ENCODE data around the gene RAPGEF5. TPM values are rescaled to one million over a fixed set of nuclear protein-coding genes. Genes with fewer than 3 reads are reported as not detected.

The RAPGEF5 gene
- polyA plus RNA-seq, 1 of the 3 experiments (the other 2 are of a cell fraction), result 1.2 TPM

DNA sequence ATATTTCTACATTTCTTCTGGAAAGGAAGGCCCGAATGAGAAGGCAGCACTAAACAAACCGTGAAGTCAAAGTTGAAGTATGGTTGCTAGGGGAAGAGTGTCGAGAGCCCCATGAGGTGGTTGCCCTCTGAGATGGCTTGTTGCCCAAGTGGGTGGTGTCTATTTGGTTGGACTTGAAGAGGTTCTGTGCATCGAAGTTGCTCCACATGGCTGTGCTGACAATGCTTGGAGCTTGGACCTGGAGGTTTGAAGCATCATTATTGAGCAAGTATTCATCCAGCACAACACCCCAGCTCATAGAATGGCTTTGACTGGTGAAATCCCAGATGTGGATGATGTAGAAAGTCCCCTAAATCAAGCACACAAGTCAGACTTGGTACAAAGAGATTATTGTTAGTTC, 246.1 kb downstream of the RAPGEF5 start:
- WGBS (ENCODE audit: low lambda C conversion rate), result 79% methylated on average over 4 of the region's 4 CpGs
- Histone ChIP-seq H3K36me3 (replicated peaks in 1 of 2; ENCODE audit: control insufficient read depth in 1 of 2, insufficient read depth in 2 of 2, low read length in 1 of 2) (no peaks in the 10 kb centered on the region), H3K9me2 (no peaks in the 10 kb centered on the region), H3F3A (replicated peaks; ENCODE audit: insufficient read depth) (no peaks in the 10 kb centered on the region), H3K27ac (ENCODE audit: low read depth in 2 of 2, low read length in 1 of 2) (no peak overlapping the region), H3K27me3 (ENCODE audit: insufficient read depth) (no peaks in the 10 kb centered on the region), H2AFZ (ENCODE audit: low read depth) (no peak overlapping the region), H3K4me1 (ENCODE audit: control insufficient read depth in 1 of 2, insufficient read depth in 2 of 2, low read depth in 1 of 2, low read length in 1 of 2) (peaks cover 0 to 7% of the 10 kb centered on the region in 2 experiments; a peak in 1 of 4 replicates), H3K9me3 (no peaks in the 10 kb centered on the region), H4K20me1 (ENCODE audit: insufficient read depth) (no peaks in the 10 kb centered on the region), H3K4me3 (ENCODE audit: low read depth in 2 of 2, low read length in 1 of 2) (no peak overlapping the region), H3K79me2 (ENCODE audit: insufficient read depth) (no peaks in the 10 kb centered on the region), H3K4me2 (no peak overlapping the region), H3K9ac (no peak overlapping the region)
- CTCF ChIA-PET, result interaction anchor here (0.8 to 9.6 kb wide), 47 partner anchors 10 to 390 kb away, joined by 3 to 203 read pairs (median 8); partner anchors contain the start of genes RAPGEF5 and STEAP1B
- DNase-seq, result no peak
- POLR2A ChIA-PET, result no interaction called here
- TF ChIP-seq POLR2AphosphoS5 (IDR thresholded peaks at IDR 0.05; ENCODE audit: low read depth, low read length), result no peak
- TF ChIP-seq JUND (IDR thresholded peaks at IDR 0.05), result no peak
- TF ChIP-seq NRF1 (IDR thresholded peaks at IDR 0.05; ENCODE audit: low read depth, low read length), result no peak
- TF ChIP-seq EZH2phosphoT487 (IDR thresholded peaks at IDR 0.05; ENCODE audit: borderline replicate concordance, low read depth), result no peak
- no peak for TF ChIP-seq NFIC (IDR thresholded peaks at IDR 0.05; ENCODE audit: borderline replicate concordance)
- no peak for TF ChIP-seq RXRA (IDR thresholded peaks at IDR 0.05; ENCODE audit: borderline replicate concordance, low read depth)
- TF ChIP-seq MEF2A (IDR thresholded peaks at IDR 0.05; ENCODE audit: borderline replicate concordance, low read depth), result no peak

DNA sequence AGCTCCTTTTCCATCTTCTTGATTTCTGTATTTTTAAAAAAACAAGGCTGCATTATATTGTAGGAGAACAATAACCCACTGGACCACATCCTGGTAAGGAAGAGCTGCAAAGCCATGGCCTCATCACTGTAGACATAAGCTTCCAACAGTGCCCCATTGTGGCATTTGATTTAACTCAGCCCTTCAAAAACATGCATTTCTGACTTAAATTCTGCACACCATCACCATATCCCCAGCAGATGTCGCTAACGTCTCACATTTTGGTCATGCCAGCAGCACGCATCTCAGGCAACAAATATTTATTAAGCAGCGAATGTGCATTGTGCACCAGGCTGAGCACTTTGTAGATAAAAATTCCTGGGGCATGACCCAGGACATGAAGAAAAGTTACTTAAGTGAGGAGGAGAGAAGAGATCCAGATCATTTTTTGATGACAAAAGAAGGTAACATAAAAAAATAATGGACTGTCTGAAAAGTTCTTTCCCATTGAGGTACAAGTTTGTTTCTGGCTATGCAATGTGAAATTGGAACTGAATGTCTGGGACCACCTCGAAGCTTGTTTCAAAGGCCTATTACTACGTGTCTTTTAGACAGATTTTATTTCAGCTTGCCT, 246.6 kb downstream of the RAPGEF5 start:
- CTCF ChIA-PET, result interaction anchor here (0.6 to 9.6 kb wide), 97 partner anchors 8 to 1339 kb away, joined by 3 to 203 read pairs (median 5); partner anchors contain the start of genes RAPGEF5 and STEAP1B
- H3K79me2 ChIP-seq (ENCODE audit: insufficient read depth), result no peaks in the 10 kb centered on the region
- no peaks in the 10 kb centered on the region for H3K9me2 ChIP-seq
- WGBS (ENCODE audit: low lambda C conversion rate), result 8% methylated on average over 6 of the region's 6 CpGs
- no peak overlapping the region for H2AFZ ChIP-seq (ENCODE audit: low read depth)
- H3K4me2 ChIP-seq, result no peak overlapping the region
- no peaks in the 10 kb centered on the region for H3K36me3 ChIP-seq (replicated peaks in 1 of 2; ENCODE audit: control insufficient read depth in 1 of 2, insufficient read depth in 2 of 2, low read length in 1 of 2)
- no peaks in the 10 kb centered on the region for H3K27me3 ChIP-seq (ENCODE audit: insufficient read depth)
- POLR2A ChIA-PET, result no interaction called here
- no peaks in the 10 kb centered on the region for H4K20me1 ChIP-seq (ENCODE audit: insufficient read depth)
- H3K27ac ChIP-seq (ENCODE audit: low read depth in 2 of 2, low read length in 1 of 2), result no peak overlapping the region
- no peaks in the 10 kb centered on the region for H3K9me3 ChIP-seq
- DNase-seq, result peak; percentile 74
- peaks cover 0 to 7% of the 10 kb centered on the region in 2 experiments; a peak in 1 of 4 replicates for H3K4me1 ChIP-seq (ENCODE audit: control insufficient read depth in 1 of 2, insufficient read depth in 2 of 2, low read depth in 1 of 2, low read length in 1 of 2)
- TF ChIP-seq EZH2phosphoT487 (IDR thresholded peaks at IDR 0.05; ENCODE audit: borderline replicate concordance, low read depth) (no peak), NRF1 (IDR thresholded peaks at IDR 0.05; ENCODE audit: low read depth, low read length) (peak; percentile 26; the same call in 1 of the 2 replicates), NFIC (IDR thresholded peaks at IDR 0.05; ENCODE audit: borderline replicate concordance) (no peak), FOSL2 (IDR thresholded peaks at IDR 0.05; ENCODE audit: borderline replicate concordance, low read depth) (peak; percentile 5; the same call in 1 of the 2 replicates), ELF1 (IDR thresholded peaks at IDR 0.05) (no peak), TAF1 (IDR thresholded peaks at IDR 0.05; ENCODE audit: borderline replicate concordance, low read depth, low read length) (no peak), SMC3 (IDR thresholded peaks at IDR 0.05; ENCODE audit: low read depth, low read length) (peak; percentile 100), RAD21 (IDR thresholded peaks at IDR 0.05; ENCODE audit: low read length) (peak; percentile 100), JUND (IDR thresholded peaks at IDR 0.05) (no peak), RCOR1 (IDR thresholded peaks at IDR 0.05; ENCODE audit: low read length) (peak; percentile 27; the same call in 1 of the 2 replicates), CHD2 (IDR thresholded peaks at IDR 0.05; ENCODE audit: low read length, partially characterized antibody) (peak; percentile 59), POLR2AphosphoS5 (IDR thresholded peaks at IDR 0.05; ENCODE audit: low read depth, low read length) (no peak)
- TF ChIP-seq, protein P1, sequence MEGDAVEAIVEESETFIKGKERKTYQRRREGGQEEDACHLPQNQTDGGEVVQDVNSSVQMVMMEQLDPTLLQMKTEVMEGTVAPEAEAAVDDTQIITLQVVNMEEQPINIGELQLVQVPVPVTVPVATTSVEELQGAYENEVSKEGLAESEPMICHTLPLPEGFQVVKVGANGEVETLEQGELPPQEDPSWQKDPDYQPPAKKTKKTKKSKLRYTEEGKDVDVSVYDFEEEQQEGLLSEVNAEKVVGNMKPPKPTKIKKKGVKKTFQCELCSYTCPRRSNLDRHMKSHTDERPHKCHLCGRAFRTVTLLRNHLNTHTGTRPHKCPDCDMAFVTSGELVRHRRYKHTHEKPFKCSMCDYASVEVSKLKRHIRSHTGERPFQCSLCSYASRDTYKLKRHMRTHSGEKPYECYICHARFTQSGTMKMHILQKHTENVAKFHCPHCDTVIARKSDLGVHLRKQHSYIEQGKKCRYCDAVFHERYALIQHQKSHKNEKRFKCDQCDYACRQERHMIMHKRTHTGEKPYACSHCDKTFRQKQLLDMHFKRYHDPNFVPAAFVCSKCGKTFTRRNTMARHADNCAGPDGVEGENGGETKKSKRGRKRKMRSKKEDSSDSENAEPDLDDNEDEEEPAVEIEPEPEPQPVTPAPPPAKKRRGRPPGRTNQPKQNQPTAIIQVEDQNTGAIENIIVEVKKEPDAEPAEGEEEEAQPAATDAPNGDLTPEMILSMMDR (IDR thresholded peaks at IDR 0.05), result peak; percentile 99
- TF ChIP-seq, protein P2, sequence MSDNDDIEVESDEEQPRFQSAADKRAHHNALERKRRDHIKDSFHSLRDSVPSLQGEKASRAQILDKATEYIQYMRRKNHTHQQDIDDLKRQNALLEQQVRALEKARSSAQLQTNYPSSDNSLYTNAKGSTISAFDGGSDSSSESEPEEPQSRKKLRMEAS (IDR thresholded peaks at IDR 0.05; ENCODE audit: low read depth), result 0 out of 2 replicates have a peak, but pooled peaks have one; percentile 41
- TF ChIP-seq, protein P3, sequence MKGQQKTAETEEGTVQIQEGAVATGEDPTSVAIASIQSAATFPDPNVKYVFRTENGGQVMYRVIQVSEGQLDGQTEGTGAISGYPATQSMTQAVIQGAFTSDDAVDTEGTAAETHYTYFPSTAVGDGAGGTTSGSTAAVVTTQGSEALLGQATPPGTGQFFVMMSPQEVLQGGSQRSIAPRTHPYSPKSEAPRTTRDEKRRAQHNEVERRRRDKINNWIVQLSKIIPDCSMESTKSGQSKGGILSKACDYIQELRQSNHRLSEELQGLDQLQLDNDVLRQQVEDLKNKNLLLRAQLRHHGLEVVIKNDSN (IDR thresholded peaks at IDR 0.05; ENCODE audit: borderline replicate concordance, low read depth), result no peak
- TF ChIP-seq, protein P4, sequence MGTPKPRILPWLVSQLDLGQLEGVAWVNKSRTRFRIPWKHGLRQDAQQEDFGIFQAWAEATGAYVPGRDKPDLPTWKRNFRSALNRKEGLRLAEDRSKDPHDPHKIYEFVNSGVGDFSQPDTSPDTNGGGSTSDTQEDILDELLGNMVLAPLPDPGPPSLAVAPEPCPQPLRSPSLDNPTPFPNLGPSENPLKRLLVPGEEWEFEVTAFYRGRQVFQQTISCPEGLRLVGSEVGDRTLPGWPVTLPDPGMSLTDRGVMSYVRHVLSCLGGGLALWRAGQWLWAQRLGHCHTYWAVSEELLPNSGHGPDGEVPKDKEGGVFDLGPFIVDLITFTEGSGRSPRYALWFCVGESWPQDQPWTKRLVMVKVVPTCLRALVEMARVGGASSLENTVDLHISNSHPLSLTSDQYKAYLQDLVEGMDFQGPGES (IDR thresholded peaks at IDR 0.05; ENCODE audit: low read depth, low read length), result no peak
- no peak overlapping the region for H3K9ac ChIP-seq
- H3F3A ChIP-seq (replicated peaks; ENCODE audit: insufficient read depth), result no peaks in the 10 kb centered on the region
- H3K4me3 ChIP-seq (ENCODE audit: low read depth in 2 of 2, low read length in 1 of 2), result no peak overlapping the region; a peak in 1 of 4 replicates
